Natural killer cell (primary cell): Measurements from ENCODE around the gene PDE5A. TPM values are rescaled to one million over a fixed set of nuclear protein-coding genes. Genes with fewer than 3 reads are reported as not detected.

ENCODE experiments used
- ATAC-seq, 3 donors: fragments of 150-1000 bp in 2 of 3; fragments of 200-7000 bp in 1 of 3; cut with Tn5 transposase; 1 replicate in 1 of 3; 2 replicates in 2 of 3; pipeline ENCODE4 v1.10.0; 2021; ENCODE audit warnings: mild to moderate bottlenecking in 2 of 3, moderate library complexity in 2 of 3
- DNase-seq, 2 donors: peaks; one replicate each; pipeline versions ENCODE4 v3.0.0 to v3.0.0-alpha.2; 2013 to 2021; ENCODE audit warnings: mixed read lengths in 1 of 2
- H3K27ac ChIP-seq: one replicate; pipeline ENCODE4 v1.5.1; 2013; ENCODE audit warnings: mild to moderate bottlenecking, low read length
- H3K27me3 ChIP-seq: one replicate; pipeline ENCODE4 v1.6.1; 2013; ENCODE audit warnings: low read length; ENCODE audit not compliant: control insufficient read depth, insufficient read depth
- H3K36me3 ChIP-seq: one replicate; pipeline ENCODE4 v1.6.1; 2013; ENCODE audit warnings: low read length; ENCODE audit not compliant: control insufficient read depth, insufficient read depth
- H3K4me1 ChIP-seq: one replicate; pipeline ENCODE4 v1.6.1; 2013; ENCODE audit warnings: low read length; ENCODE audit not compliant: control insufficient read depth, insufficient read depth
- H3K4me3 ChIP-seq: one replicate; pipeline ENCODE4 v1.5.1; 2013; ENCODE audit warnings: low read length
- H3K9me3 ChIP-seq: one replicate; pipeline ENCODE4 v1.6.1; 2013; ENCODE audit warnings: low read length; ENCODE audit not compliant: control insufficient read depth, insufficient read depth
- H3K27ac Mint-ChIP-seq, 2 donors: one replicate each; pipeline ENCODE4 v1.8.0; 2022; ENCODE audit warnings: mild to moderate bottlenecking in 2 of 2, mixed read lengths in 2 of 2, moderate library complexity in 1 of 2
- H3K27me3 Mint-ChIP-seq, 2 donors: one replicate each; pipeline ENCODE4 v1.8.0; 2022; ENCODE audit warnings: low read depth in 2 of 2, mixed read lengths in 2 of 2
- H3K36me3 Mint-ChIP-seq: one replicate; pipeline ENCODE4 v1.8.0; 2022; ENCODE audit warnings: mixed read lengths
- H3K4me1 Mint-ChIP-seq, 2 donors: one replicate each; pipeline ENCODE4 v1.8.0; 2022; ENCODE audit warnings: mixed read lengths in 2 of 2
- H3K4me3 Mint-ChIP-seq: one replicate; pipeline ENCODE4 v1.8.0; 2022; ENCODE audit warnings: mild to moderate bottlenecking, moderate library complexity, mixed read lengths
- H3K9me3 Mint-ChIP-seq, 2 donors: one replicate each; pipeline ENCODE4 v1.8.0; 2022; ENCODE audit warnings: mixed read lengths in 2 of 2
- CTCF ChIP-seq: fragments of 200-600 bp; IDR thresholded peaks from one replicate; pipeline ENCODE4 v1.8.0; 2022; ENCODE audit warnings: antibody characterized with exemption
- WGBS: methylation state at CpG from one replicate; pipeline ENCODE4 v1.1.7; 2013; ENCODE audit warnings: missing lambda C conversion rate; ENCODE audit not compliant: insufficient coverage; 5-methylcytosine and 5-hydroxymethylcytosine counted together
- intact Hi-C: fragments of 100-400 bp; cut with micrococcal nuclease; formaldehyde crosslinking; loops from one replicate; pipeline ENCODE4 v1.14.2; 2022
- total RNA-seq, 4 donors: library from RNA; stranded (reverse); fragments of 120-200 nt in 1 of 4; gene quantifications; one replicate each; pipeline versions ENCODE4 v1.2.3 to v1.2.4, GENCODE V29; 2013 to 2022

PDE5A gene
- total RNA-seq, 3 donors from 2014 or later (not counting 1 experiment from before 2014, with no cell fraction given): 2.1 to 4.0 (median 2.5) TPM

- no peaks in the 10 kb centered on the region for H3K27me3 ChIP-seq
- intact Hi-C loops: no loop called here
- H3K4me3 Mint-ChIP-seq: no peak overlapping the region
Observed at GRCh38 chr4:119523399-119523798, 105.2 kb downstream of the PDE5A start.

GRCh38 chr4:119521268-119521667 is 107.3 kb downstream of the PDE5A start:
- Mint-ChIP-seq H3K27me3 (no peaks in the 10 kb centered on the region), H3K4me3 (no peak overlapping the region), H3K36me3 (no peaks in the 10 kb centered on the region), H3K4me1 (no peaks in the 10 kb centered on the region), H3K27ac (no peak overlapping the region), H3K9me3 (no peaks in the 10 kb centered on the region)
- peaks cover 11% of the 10 kb centered on the region for H3K36me3 ChIP-seq
- no peaks in the 10 kb centered on the region for H3K27me3 ChIP-seq
- WGBS: 95% methylated on average over 3 of the region's 4 CpGs
- no peak for ATAC-seq
- no peak for DNase-seq
- no peak overlapping the region for H3K4me3 ChIP-seq
- no peak for TF ChIP-seq CTCF
- intact Hi-C loops: no loop called here
- no peaks in the 10 kb centered on the region for H3K4me1 ChIP-seq
- no peaks in the 10 kb centered on the region for H3K9me3 ChIP-seq
- no peak overlapping the region for H3K27ac ChIP-seq

More at GRCh38 chr4:119523399-119523798, 105.2 kb downstream of the PDE5A start:
- no peak overlapping the region for H3K4me3 ChIP-seq
- H3K27me3 Mint-ChIP-seq: no peaks in the 10 kb centered on the region
- H3K36me3 ChIP-seq: peaks cover 9% of the 10 kb centered on the region
- H3K27ac ChIP-seq: no peak overlapping the region
- no peaks in the 10 kb centered on the region for H3K36me3 Mint-ChIP-seq
- ATAC-seq: no peak
- DNase-seq: no peak
- H3K27ac Mint-ChIP-seq: no peak overlapping the region
- TF ChIP-seq CTCF: no peak
- H3K4me1 ChIP-seq: no peaks in the 10 kb centered on the region
- H3K4me1 Mint-ChIP-seq: no peaks in the 10 kb centered on the region
- no peaks in the 10 kb centered on the region for H3K9me3 ChIP-seq
- no peaks in the 10 kb centered on the region for H3K9me3 Mint-ChIP-seq

- H3K27me3 Mint-ChIP-seq: no peaks in the 10 kb centered on the region
- H3K9me3 ChIP-seq: no peaks in the 10 kb centered on the region
- no peak overlapping the region for H3K27ac Mint-ChIP-seq
- intact Hi-C loops: no loop called here
- H3K27ac ChIP-seq: no peak overlapping the region
- H3K9me3 Mint-ChIP-seq: no peaks in the 10 kb centered on the region
- H3K27me3 ChIP-seq: no peaks in the 10 kb centered on the region
- no peaks in the 10 kb centered on the region for H3K4me1 ChIP-seq
- 96% methylated on average over 3 of the region's 3 CpGs for WGBS
- no peak for TF ChIP-seq CTCF
- H3K36me3 ChIP-seq: peaks cover 28% of the 10 kb centered on the region
- no peak overlapping the region for H3K4me3 ChIP-seq
- H3K4me1 Mint-ChIP-seq: no peaks in the 10 kb centered on the region
- DNase-seq (no peak), ATAC-seq (no peak)
- H3K4me3 Mint-ChIP-seq: no peak overlapping the region
- no peaks in the 10 kb centered on the region for H3K36me3 Mint-ChIP-seq
Observed at GRCh38 chr4:119518915-119519410, 109.6 kb downstream of the PDE5A start.

- no peak for TF ChIP-seq CTCF
- H3K27ac ChIP-seq: no peak overlapping the region
- H3K4me1 ChIP-seq: no peaks in the 10 kb centered on the region
- no peaks in the 10 kb centered on the region for H3K27me3 ChIP-seq
- no peak overlapping the region for H3K4me3 Mint-ChIP-seq
- H3K36me3 ChIP-seq: peaks cover 34% of the 10 kb centered on the region
- H3K27ac Mint-ChIP-seq: no peak overlapping the region
- H3K9me3 Mint-ChIP-seq: no peaks in the 10 kb centered on the region
- intact Hi-C loops: no loop called here
- DNase-seq (no peak), ATAC-seq (no peak)
- no peaks in the 10 kb centered on the region for H3K27me3 Mint-ChIP-seq
- no peaks in the 10 kb centered on the region for H3K4me1 Mint-ChIP-seq
- no peak overlapping the region for H3K4me3 ChIP-seq
- H3K9me3 ChIP-seq: no peaks in the 10 kb centered on the region
- H3K36me3 Mint-ChIP-seq: no peaks in the 10 kb centered on the region
- WGBS: 97% methylated on average over 2 of the region's 3 CpGs
Observed at GRCh38 chr4:119518230-119518892, 110.2 kb downstream of the PDE5A start.
